HepG2 (cell line): ENCODE measurements around the gene TK1. TPM values are rescaled to one million over a fixed set of nuclear protein-coding genes. Genes with fewer than 3 reads are reported as not detected.

Experiments
- ADNP ChIP-seq: sonication (generic); formaldehyde crosslinking; IDR thresholded peaks from 2 replicates; pipeline ENCODE4 v1.4.0; 2020; ENCODE audit warnings: missing genetic modification reagents
- PHF5A ChIP-seq: IDR thresholded peaks from one replicate; pipeline ENCODE4 v1.6.1; 2018; ENCODE audit warnings: low read depth, missing genetic modification reagents; ENCODE audit not compliant: unreplicated experiment
- ZNF318 ChIP-seq: sonication (generic); formaldehyde crosslinking; IDR thresholded peaks from 2 replicates; pipeline ENCODE4 v1.4.0; 2020; ENCODE audit warnings: mild to moderate bottlenecking, missing genetic modification reagents
- ZZZ3 ChIP-seq: sonication (generic); formaldehyde crosslinking; IDR thresholded peaks from 2 replicates; pipeline ENCODE4 v1.4.0; 2020; ENCODE audit warnings: missing genetic modification reagents, mild to moderate bottlenecking, borderline replicate concordance
- polyA plus RNA-seq, 8 experiments: library from polyadenylated mRNA; depleted of rRNA in 3 of 8; stranded (reverse) in 7 of 8; unstranded in 1 of 8; fragments of >200 nt; fragmentation: Illumina TruSeq in 4 of 8; extraction: Trizol in 4 of 8; gene quantifications; 2 replicates each; pipeline versions ENCODE4 v1.2.1 to v1.2.3, GENCODE V29; 2011 to 2016; ENCODE audit warnings: low read depth in 4 of 8, missing spikeins in 1 of 8, mixed read lengths in 1 of 8; ENCODE audit not compliant: insufficient read depth in 1 of 8
- total RNA-seq, 5 experiments: library from RNA; depleted of rRNA; stranded (reverse); fragments of >200 nt; fragmentation: Illumina TruSeq; extraction: Trizol; gene quantifications; 2 replicates each; pipeline ENCODE4 v1.2.3, GENCODE V29; 2016; ENCODE audit warnings: low read depth in 1 of 5
- TF ChIP-seq, protein P1 (sequence below): sonication (generic); formaldehyde crosslinking; IDR thresholded peaks from 2 replicates; pipeline ENCODE4; 2020; ENCODE audit warnings: missing genetic modification reagents, mild to moderate bottlenecking, borderline replicate concordance
- TF ChIP-seq, protein P2 (sequence below): sonication (generic); formaldehyde crosslinking; IDR thresholded peaks from 2 replicates; pipeline ENCODE4 v1.5.0; 2020; ENCODE audit warnings: missing genetic modification reagents
- TF ChIP-seq, protein P3 (sequence below): sonication (generic); formaldehyde crosslinking; IDR thresholded peaks from one replicate; pipeline ENCODE4 v1.5.1; 2020; ENCODE audit warnings: mild to moderate bottlenecking, missing genetic modification reagents; ENCODE audit errors: not compliant biosample characterization

TK1 gene
- total and polyA plus RNA-seq, 2 of the 13 experiments (the other 11 are each of a cell fraction or from before 2014, with no cell fraction given): 45.0 to 96.0 TPM

GRCh38 chr17:78214016-78214705 is 27.3 kb upstream of the TK1 start, which contains the start of gene BIRC5 (continued):
- TF ChIP-seq ZNF318 (CRISPR knock-in tag) (no peak), PHF5A (CRISPR knock-in tag) (peak; percentile 34), ADNP (CRISPR knock-in tag) (0 out of 2 replicates have a peak, but pooled peaks have one; percentile 29), ZZZ3 (CRISPR knock-in tag) (0 out of 2 replicates have a peak, but pooled peaks have one; percentile 21)
- TF ChIP-seq, protein P1, sequence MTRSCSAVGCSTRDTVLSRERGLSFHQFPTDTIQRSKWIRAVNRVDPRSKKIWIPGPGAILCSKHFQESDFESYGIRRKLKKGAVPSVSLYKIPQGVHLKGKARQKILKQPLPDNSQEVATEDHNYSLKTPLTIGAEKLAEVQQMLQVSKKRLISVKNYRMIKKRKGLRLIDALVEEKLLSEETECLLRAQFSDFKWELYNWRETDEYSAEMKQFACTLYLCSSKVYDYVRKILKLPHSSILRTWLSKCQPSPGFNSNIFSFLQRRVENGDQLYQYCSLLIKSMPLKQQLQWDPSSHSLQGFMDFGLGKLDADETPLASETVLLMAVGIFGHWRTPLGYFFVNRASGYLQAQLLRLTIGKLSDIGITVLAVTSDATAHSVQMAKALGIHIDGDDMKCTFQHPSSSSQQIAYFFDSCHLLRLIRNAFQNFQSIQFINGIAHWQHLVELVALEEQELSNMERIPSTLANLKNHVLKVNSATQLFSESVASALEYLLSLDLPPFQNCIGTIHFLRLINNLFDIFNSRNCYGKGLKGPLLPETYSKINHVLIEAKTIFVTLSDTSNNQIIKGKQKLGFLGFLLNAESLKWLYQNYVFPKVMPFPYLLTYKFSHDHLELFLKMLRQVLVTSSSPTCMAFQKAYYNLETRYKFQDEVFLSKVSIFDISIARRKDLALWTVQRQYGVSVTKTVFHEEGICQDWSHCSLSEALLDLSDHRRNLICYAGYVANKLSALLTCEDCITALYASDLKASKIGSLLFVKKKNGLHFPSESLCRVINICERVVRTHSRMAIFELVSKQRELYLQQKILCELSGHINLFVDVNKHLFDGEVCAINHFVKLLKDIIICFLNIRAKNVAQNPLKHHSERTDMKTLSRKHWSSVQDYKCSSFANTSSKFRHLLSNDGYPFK (CRISPR knock-in tag): peak; percentile 84
- TF ChIP-seq, protein P2, sequence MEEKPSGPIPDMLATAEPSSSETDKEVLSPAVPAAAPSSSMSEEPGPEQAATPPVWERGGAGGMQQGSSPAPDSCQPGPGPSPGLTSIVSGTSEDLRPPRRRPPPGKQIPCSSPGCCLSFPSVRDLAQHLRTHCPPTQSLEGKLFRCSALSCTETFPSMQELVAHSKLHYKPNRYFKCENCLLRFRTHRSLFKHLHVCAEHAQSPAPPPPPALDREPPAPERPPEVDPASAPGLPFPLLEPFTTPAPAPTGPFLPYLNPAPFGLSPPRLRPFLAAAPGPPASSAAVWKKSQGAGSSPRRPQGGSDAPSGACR (CRISPR knock-in tag): no peak
- TF ChIP-seq, protein P3, sequence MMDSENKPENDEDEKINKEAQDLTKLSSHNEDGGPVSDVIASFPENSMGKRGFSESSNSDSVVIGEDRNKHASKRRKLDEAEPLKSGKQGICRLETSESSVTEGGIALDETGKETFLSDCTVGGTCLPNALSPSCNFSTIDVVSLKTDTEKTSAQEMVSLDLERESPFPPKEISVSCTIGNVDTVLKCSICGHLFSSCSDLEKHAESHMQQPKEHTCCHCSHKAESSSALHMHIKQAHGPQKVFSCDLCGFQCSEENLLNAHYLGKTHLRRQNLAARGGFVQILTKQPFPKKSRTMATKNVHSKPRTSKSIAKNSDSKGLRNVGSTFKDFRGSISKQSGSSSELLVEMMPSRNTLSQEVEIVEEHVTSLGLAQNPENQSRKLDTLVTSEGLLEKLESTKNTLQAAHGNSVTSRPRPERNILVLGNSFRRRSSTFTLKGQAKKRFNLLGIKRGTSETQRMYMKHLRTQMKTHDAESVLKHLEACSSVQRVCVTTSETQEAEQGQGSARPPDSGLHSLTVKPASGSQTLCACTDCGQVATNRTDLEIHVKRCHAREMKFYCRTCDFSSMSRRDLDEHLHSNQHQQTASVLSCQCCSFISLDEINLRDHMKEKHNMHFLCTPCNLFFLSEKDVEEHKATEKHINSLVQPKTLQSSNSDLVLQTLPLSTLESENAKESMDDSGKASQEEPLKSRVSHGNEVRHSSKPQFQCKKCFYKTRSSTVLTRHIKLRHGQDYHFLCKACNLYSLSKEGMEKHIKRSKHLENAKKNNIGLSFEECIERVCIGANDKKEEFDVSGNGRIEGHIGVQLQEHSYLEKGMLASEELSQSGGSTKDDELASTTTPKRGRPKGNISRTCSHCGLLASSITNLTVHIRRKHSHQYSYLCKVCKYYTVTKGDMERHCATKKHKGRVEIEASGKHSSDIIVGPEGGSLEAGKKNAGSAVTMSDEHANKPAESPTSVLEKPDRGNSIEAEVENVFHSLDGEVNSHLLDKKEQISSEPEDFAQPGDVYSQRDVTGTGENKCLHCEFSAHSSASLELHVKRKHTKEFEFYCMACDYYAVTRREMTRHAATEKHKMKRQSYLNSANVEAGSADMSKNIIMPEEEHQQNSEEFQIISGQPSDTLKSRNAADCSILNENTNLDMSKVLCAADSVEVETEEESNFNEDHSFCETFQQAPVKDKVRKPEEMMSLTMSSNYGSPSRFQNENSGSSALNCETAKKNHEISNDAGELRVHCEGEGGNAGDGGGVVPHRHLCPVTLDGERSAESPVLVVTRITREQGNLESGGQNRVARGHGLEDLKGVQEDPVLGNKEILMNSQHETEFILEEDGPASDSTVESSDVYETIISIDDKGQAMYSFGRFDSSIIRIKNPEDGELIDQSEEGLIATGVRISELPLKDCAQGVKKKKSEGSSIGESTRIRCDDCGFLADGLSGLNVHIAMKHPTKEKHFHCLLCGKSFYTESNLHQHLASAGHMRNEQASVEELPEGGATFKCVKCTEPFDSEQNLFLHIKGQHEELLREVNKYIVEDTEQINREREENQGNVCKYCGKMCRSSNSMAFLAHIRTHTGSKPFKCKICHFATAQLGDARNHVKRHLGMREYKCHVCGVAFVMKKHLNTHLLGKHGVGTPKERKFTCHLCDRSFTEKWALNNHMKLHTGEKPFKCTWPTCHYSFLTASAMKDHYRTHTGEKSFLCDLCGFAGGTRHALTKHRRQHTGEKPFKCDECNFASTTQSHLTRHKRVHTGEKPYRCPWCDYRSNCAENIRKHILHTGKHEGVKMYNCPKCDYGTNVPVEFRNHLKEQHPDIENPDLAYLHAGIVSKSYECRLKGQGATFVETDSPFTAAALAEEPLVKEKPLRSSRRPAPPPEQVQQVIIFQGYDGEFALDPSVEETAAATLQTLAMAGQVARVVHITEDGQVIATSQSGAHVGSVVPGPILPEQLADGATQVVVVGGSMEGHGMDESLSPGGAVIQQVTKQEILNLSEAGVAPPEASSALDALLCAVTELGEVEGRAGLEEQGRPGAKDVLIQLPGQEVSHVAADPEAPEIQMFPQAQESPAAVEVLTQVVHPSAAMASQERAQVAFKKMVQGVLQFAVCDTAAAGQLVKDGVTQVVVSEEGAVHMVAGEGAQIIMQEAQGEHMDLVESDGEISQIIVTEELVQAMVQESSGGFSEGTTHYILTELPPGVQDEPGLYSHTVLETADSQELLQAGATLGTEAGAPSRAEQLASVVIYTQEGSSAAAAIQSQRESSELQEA (CRISPR knock-in tag): peak; percentile 79
